Activated CD8-positive, alpha-beta T cell treated with anti-CD3 and anti-CD28 coated beads for 36 hours (primary cell): Measurements from ENCODE around the gene NPTX2. TPM values are rescaled to one million over a fixed set of nuclear protein-coding genes. Genes with fewer than 3 reads are reported as not detected.

Experiments
- ATAC-seq: fragments of 200-7000 bp; cut with Tn5 transposase; one replicate; pipeline ENCODE4 v1.10.0; 2021; ENCODE audit warnings: mild to moderate bottlenecking, moderate library complexity
- CTCF ChIA-PET: fragments of 350-600 bp; sonication (Branson Sonifier 250); formaldehyde crosslinking; loops from one replicate; lab custom pipeline; 2021; ENCODE audit warnings: antibody characterized with exemption; lab: Charles Lee
- POLR2A ChIA-PET: fragments of 350-600 bp; sonication (Branson Sonifier 250); formaldehyde crosslinking; loops from one replicate; lab custom pipeline; 2021; ENCODE audit warnings: antibody characterized with exemption; lab: Charles Lee
- DNase-seq: peaks from one replicate; pipeline ENCODE4 v3.0.0-alpha.2; 2020
- H3K27ac Mint-ChIP-seq: one replicate; pipeline ENCODE4 v1.8.0; 2021; ENCODE audit warnings: mild to moderate bottlenecking, mixed read lengths
- H3K27me3 Mint-ChIP-seq: one replicate; pipeline ENCODE4 v1.8.0; 2021; ENCODE audit warnings: mixed read lengths
- H3K36me3 Mint-ChIP-seq: one replicate; pipeline ENCODE4 v1.8.0; 2021; ENCODE audit warnings: low read depth, mixed read lengths
- H3K4me1 Mint-ChIP-seq: one replicate; pipeline ENCODE4 v1.8.0; 2021; ENCODE audit warnings: low read depth, mixed read lengths
- H3K4me3 Mint-ChIP-seq: one replicate; pipeline ENCODE4 v1.8.0; 2021; ENCODE audit warnings: mild to moderate bottlenecking, moderate library complexity, mixed read lengths
- H3K9me3 Mint-ChIP-seq: one replicate; pipeline ENCODE4 v1.8.0; 2021; ENCODE audit warnings: mixed read lengths
- intact Hi-C: fragments of 100-400 bp; cut with micrococcal nuclease; formaldehyde crosslinking; loops from one replicate; pipeline ENCODE4 v1.10.0; 2022
- total RNA-seq, 2 experiments: library from RNA; stranded (reverse); gene quantifications; one replicate each; pipeline ENCODE4 v1.2.3, GENCODE V29; 2021
- TF ChIP-seq, protein P1 (sequence below): fragments of 200-600 bp; IDR thresholded peaks from one replicate; pipeline ENCODE4 v1.8.0; 2022; ENCODE audit warnings: antibody characterized with exemption, mild to moderate bottlenecking

NPTX2 gene
- total RNA-seq, 2 experiments from 2014 or later = 0.18 TPM; not detected in 1

DNA sequence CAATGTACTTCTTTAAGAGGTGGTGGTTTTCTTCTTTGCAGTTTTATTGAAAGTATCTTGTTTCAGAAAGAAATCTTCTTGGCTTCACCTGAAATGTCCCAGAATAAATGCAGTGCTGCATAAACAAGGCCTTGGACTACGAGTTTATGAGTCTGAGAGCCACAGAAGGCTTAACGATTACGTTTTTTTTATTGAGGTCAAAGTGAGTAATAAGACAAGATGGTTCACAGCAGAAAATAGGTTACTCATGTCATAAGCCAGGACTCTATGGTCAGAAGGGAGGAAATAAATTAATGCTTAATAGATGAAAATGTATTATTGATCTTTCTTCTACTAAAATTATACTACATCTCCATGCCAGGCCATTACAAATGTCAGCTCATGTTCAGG is 13.7 kb upstream of the NPTX2 start:
- no peaks in the 10 kb centered on the region for H3K4me1 Mint-ChIP-seq
- no peak overlapping the region for H3K27ac Mint-ChIP-seq
- H3K27me3 Mint-ChIP-seq = peaks cover 3% of the 10 kb centered on the region
- POLR2A ChIA-PET = no interaction called here
- CTCF ChIA-PET = no interaction called here
- H3K9me3 Mint-ChIP-seq = no peaks in the 10 kb centered on the region
- TF ChIP-seq, protein P1, sequence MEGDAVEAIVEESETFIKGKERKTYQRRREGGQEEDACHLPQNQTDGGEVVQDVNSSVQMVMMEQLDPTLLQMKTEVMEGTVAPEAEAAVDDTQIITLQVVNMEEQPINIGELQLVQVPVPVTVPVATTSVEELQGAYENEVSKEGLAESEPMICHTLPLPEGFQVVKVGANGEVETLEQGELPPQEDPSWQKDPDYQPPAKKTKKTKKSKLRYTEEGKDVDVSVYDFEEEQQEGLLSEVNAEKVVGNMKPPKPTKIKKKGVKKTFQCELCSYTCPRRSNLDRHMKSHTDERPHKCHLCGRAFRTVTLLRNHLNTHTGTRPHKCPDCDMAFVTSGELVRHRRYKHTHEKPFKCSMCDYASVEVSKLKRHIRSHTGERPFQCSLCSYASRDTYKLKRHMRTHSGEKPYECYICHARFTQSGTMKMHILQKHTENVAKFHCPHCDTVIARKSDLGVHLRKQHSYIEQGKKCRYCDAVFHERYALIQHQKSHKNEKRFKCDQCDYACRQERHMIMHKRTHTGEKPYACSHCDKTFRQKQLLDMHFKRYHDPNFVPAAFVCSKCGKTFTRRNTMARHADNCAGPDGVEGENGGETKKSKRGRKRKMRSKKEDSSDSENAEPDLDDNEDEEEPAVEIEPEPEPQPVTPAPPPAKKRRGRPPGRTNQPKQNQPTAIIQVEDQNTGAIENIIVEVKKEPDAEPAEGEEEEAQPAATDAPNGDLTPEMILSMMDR = no peak
- H3K36me3 Mint-ChIP-seq = no peaks in the 10 kb centered on the region
- ATAC-seq (no peak), DNase-seq (no peak)
- intact Hi-C loops = no loop called here
- H3K4me3 Mint-ChIP-seq = no peak overlapping the region

DNA sequence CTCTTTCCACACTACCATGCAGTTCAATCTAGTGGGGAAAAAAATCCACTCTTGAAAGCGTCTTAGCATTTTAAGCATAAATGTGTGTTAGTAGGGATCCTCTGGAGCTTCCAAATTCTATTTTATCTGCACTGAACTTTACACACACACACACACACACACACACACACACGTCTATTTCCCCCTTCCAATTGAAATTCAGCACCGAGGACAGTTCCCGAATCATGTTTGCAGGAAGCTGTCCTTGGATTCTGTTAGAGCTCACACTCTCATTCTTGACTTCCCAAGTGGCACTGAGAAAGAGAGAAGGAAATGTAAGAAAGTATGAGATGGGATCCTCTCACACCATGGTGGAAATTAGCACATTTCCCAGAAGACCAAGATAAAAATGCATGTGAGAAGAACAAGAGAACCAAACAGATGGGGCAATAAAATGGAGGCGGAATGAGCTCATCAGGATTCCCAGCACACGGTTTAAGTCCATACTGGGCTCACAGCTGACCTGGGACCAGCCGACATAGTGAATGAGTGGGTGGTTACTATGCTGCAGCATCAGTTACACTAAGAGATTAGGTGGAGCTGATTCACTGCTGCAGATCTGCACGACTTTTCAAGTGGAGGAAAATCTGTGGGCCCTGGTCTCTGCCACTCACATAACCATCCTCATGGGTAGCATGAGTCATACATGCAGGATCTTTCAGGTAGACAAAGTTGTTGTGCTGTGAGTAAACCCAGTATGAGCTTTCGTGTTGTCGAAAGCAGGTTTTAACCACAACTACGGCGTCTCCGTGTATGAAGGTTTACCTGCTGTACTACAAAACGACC is 3.3 kb upstream of the NPTX2 start:
- Mint-ChIP-seq H3K27ac (no peak overlapping the region), H3K9me3 (no peaks in the 10 kb centered on the region), H3K36me3 (no peaks in the 10 kb centered on the region), H3K27me3 (peaks cover 34% of the 10 kb centered on the region), H3K4me3 (no peak overlapping the region), H3K4me1 (peaks cover 2% of the 10 kb centered on the region)
- ChIA-PET CTCF (interaction anchor here (2.3 kb wide), 1 partner anchor 227 kb away, joined by 4 read pairs; no protein-coding TSS in a partner anchor), POLR2A (interaction anchor here (0.6 to 1.0 kb wide), 2 partner anchors 35 to 1306 kb away, joined by 3 to 4 read pairs; no protein-coding TSS in a partner anchor)
- TF ChIP-seq, protein P1 = no peak
- DNase-seq (no peak), ATAC-seq (no peak)
- intact Hi-C loops = no loop called here

DNA sequence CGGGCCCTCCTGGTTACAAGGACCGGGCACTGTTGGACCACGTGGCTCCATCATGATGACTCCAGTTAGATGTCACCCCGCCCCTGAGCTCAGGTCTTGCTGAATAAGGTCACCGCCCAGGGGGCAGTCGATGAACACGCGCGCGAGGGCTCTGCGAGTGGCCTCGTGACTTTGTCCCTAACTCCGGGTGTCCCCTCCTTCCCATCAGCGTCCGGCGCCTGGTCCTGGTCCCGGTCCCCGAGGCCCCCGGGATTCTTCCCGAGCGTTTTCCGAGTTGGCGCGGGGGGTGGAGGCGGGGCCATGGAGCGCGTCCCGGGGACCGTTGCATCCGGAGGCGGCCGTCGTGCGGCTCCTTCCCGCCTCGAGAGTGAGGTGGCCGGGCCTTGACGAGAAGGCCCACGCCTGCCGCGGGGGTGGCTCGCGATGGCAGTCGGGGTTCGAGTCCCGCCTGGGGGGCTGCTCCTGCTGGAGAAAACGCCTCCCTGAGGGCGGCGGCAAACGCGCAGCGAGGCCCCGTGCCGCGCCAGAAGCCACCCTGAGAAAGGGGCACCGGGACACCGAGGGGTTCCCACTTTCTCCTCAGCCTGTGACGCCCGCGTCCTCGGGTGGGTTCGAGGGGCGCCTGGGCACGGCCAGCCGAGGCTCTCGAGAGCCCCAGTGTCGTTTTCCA is 569 bp upstream of the NPTX2 start:
- no peak overlapping the region for H3K4me3 Mint-ChIP-seq
- DNase-seq (no peak), ATAC-seq (no peak)
- TF ChIP-seq, protein P1 = no peak
- CTCF ChIA-PET = no interaction called here
- peaks cover 51% of the 10 kb centered on the region for H3K27me3 Mint-ChIP-seq
- H3K4me1 Mint-ChIP-seq = peaks cover 7% of the 10 kb centered on the region
- POLR2A ChIA-PET = no interaction called here
- intact Hi-C loops = no loop called here
- no peaks in the 10 kb centered on the region for H3K36me3 Mint-ChIP-seq
- no peaks in the 10 kb centered on the region for H3K9me3 Mint-ChIP-seq
- no peak overlapping the region for H3K27ac Mint-ChIP-seq

DNA sequence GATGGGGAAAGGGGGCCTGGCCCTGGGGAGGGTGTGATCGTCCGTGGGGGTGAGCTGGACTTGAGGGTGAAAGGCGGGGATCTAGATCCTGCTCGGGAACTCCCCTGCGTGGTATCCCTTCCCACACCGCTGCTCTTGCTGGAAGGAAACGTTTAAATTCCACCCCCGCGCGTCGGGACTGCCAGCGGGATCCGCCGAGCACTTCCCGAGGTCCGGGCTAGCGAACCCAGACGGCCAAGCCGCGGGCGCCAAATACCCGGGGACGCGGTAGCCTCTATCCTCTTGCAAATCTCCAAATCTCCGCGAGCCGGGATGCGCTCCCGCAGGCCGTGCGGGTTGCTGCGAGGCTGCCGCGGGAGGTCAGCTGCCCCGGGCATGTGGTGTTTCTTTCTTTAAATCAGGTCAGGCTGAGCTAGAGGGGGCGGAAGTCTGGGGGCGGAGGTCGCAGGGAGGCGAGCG is 904 bp downstream of the NPTX2 start:
- POLR2A ChIA-PET = no interaction called here
- CTCF ChIA-PET = no interaction called here
- DNase-seq = no peak
- ATAC-seq = no peak
- H3K27ac Mint-ChIP-seq = no peak overlapping the region
- H3K4me1 Mint-ChIP-seq = peaks cover 7% of the 10 kb centered on the region
- no peaks in the 10 kb centered on the region for H3K9me3 Mint-ChIP-seq
- no peaks in the 10 kb centered on the region for H3K36me3 Mint-ChIP-seq
- TF ChIP-seq, protein P1 = no peak
- intact Hi-C loops = no loop called here
- H3K4me3 Mint-ChIP-seq = no peak overlapping the region
- peaks cover 52% of the 10 kb centered on the region for H3K27me3 Mint-ChIP-seq

DNA sequence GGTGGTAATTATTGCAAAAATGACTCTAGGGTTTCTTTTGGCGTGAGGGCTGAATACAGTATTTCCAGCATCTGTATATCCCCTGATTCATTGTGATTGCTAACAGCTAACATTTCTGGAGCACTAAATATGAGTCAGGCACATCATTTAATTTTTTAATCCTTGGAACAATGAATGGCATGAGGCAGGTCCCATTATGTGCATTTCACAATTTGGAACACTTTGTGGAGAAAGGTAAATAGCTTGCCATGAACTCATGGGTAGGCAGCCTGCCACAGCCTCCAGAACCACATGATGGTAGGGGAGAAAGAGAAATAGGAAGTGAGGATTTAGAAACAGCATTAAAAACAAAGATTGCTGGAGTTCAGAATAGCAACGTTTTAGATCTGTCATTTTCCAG is 1.7 kb downstream of the NPTX2 start:
- H3K27me3 Mint-ChIP-seq = peaks cover 49% of the 10 kb centered on the region
- ATAC-seq = no peak
- ChIA-PET POLR2A (no interaction called here), CTCF (no interaction called here)
- no peak for DNase-seq
- TF ChIP-seq, protein P1 = no peak
- intact Hi-C loops = no loop called here
- H3K27ac Mint-ChIP-seq = no peak overlapping the region
- no peak overlapping the region for H3K4me3 Mint-ChIP-seq
- peaks cover 7% of the 10 kb centered on the region for H3K4me1 Mint-ChIP-seq
- no peaks in the 10 kb centered on the region for H3K9me3 Mint-ChIP-seq
- H3K36me3 Mint-ChIP-seq = no peaks in the 10 kb centered on the region
